GM15510 (cell line): Measurements from ENCODE around the gene ERCC6L2.

Source experiments
- POLR2A ChIP-seq: IDR thresholded peaks from 3 replicates; pipeline ENCODE4 v1.6.1; 2011; ENCODE audit warnings: borderline replicate concordance; ENCODE audit not compliant: insufficient read length; ENCODE audit errors: extremely low read depth

ERCC6L2 gene

GRCh38 chr9:95935861-95936578, 60.5 kb downstream of the ERCC6L2 start:
- TF ChIP-seq POLR2A = no peak

GRCh38 chr9:95936579-95937075, 61.1 kb downstream of the ERCC6L2 start:
- no peak for TF ChIP-seq POLR2A

GRCh38 chr9:95937131-95937530, 61.6 kb downstream of the ERCC6L2 start:
- TF ChIP-seq POLR2A = no peak

- no peak for TF ChIP-seq POLR2A
Measured at GRCh38 chr9:95938724-95939123, 63.2 kb downstream of the ERCC6L2 start.

- TF ChIP-seq POLR2A = no peak
Measured at GRCh38 chr9:95939472-95939871, 64.0 kb downstream of the ERCC6L2 start.

- TF ChIP-seq POLR2A = no peak
Measured at GRCh38 chr9:95940265-95940664, 64.8 kb downstream of the ERCC6L2 start.

GRCh38 chr9:95942016-95942415, 66.5 kb downstream of the ERCC6L2 start:
- no peak for TF ChIP-seq POLR2A

- no peak for TF ChIP-seq POLR2A
Measured at GRCh38 chr9:95947118-95947517, 71.6 kb downstream of the ERCC6L2 start.

GRCh38 chr9:95952471-95952870, 77.0 kb downstream of the ERCC6L2 start:
- TF ChIP-seq POLR2A = no peak

- TF ChIP-seq POLR2A = no peak
Measured at GRCh38 chr9:95953986-95954385, 78.5 kb downstream of the ERCC6L2 start.

- TF ChIP-seq POLR2A = no peak
Measured at GRCh38 chr9:95954940-95955339, 79.4 kb downstream of the ERCC6L2 start.

- no peak for TF ChIP-seq POLR2A
Measured at GRCh38 chr9:95962936-95963335, 87.4 kb downstream of the ERCC6L2 start.

- TF ChIP-seq POLR2A = no peak
Measured at GRCh38 chr9:95963659-95964058, 88.2 kb downstream of the ERCC6L2 start.

GRCh38 chr9:95966306-95966705, 90.8 kb downstream of the ERCC6L2 start:
- TF ChIP-seq POLR2A = no peak

- no peak for TF ChIP-seq POLR2A
Measured at GRCh38 chr9:95970317-95970716, 94.8 kb downstream of the ERCC6L2 start.

- no peak for TF ChIP-seq POLR2A
Measured at GRCh38 chr9:95971815-95972214, 96.3 kb downstream of the ERCC6L2 start.
